ENCODE data around the gene FSD2.
A peak's percentile ranks its signal among the peaks of the same experiment; 100 is the strongest.

FSD2 gene

GRCh38 chr15:82804575-82804949 lies 1.3 kb downstream of the FSD2 start:
- no peaks in the 10 kb centered on the region for H3K36me3 ChIP-seq (ENCODE audit: control insufficient read depth, insufficient read depth, low read length, severe bottlenecking)
- no peak for DNase-seq (ENCODE audit: low read depth)
- no peak overlapping the region for H3K9ac ChIP-seq (ENCODE audit: low read length)
- H3K4me1 ChIP-seq (ENCODE audit: control insufficient read depth, insufficient read depth, low read length), result peaks cover 7% of the 10 kb centered on the region
- peaks cover 18% of the 10 kb centered on the region for H3K27me3 ChIP-seq (replicated peaks; ENCODE audit: control insufficient read depth, insufficient read depth, low read length)
- H3K9me3 ChIP-seq (ENCODE audit: control insufficient read depth, low read length), result no peaks in the 10 kb centered on the region
- H3K4me3 ChIP-seq (ENCODE audit: low read length), result no peak overlapping the region

DNA sequence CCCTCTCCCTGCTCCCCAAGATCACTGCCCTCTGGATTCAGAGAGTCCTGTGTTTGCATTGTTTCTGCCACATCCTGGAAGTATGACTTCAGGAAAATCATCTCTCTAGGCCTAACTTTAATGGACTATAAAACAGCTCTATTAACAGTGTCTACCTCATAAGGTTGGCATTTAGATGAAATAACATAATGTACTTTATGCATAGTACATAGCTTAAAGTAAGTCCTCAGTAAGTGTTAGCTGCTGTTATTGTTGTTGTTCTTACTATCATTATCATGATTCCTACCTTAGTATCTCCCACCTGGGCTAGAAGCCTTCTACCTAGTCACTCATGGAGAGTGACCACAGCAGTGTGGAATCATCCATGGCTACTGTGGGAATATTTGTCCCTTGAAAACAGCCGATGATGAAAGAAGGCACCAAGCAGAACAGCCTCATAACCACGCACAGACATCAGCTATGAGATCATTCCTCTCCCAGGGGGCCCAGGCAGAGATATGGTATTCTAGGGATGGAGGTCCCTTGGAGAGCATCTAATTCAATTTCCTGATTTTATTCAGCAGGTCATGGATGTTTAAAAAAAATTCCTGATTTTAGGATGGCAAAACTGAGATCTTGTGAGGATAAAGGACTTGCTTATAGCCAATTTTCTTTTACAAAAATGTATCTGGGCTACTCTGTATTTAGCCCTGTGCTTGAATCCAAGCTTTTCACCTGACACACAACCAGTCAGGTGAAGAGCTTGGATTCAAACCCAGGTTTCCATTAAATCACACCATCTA lies 1.9 kb downstream of the FSD2 start:
- Histone ChIP-seq H3K9me3 (ENCODE audit: control insufficient read depth, low read length) (no peaks in the 10 kb centered on the region), H3K4me3 (ENCODE audit: low read length) (no peak overlapping the region), H3K36me3 (ENCODE audit: control insufficient read depth, insufficient read depth, low read length, severe bottlenecking) (no peaks in the 10 kb centered on the region), H3K4me1 (ENCODE audit: control insufficient read depth, insufficient read depth, low read length) (peaks cover 5% of the 10 kb centered on the region), H3K9ac (ENCODE audit: low read length) (no peak overlapping the region), H3K27me3 (replicated peaks; ENCODE audit: control insufficient read depth, insufficient read depth, low read length) (peaks cover 20% of the 10 kb centered on the region)
- peak; percentile 16 for DNase-seq (ENCODE audit: low read depth)

DNA sequence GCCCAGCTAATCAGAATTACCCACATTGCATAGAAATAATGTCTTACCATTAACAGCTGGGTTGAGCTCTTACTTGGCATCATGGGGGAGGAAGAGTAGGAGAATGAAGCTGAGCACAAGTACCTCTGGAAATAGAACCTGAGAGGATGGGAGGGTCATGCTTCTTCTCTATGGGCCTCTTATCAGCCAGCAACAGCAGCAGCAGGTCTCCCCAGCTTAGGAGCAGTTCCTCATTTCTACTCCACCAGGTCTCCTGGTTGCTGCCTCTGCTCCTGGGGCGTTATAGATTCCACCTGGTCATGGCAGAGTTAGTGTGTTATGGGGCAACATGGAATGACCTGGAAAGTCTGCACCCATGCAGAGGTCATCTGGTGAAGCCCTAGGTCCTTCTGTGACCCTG lies 3.4 kb downstream of the FSD2 start:
- no peaks in the 10 kb centered on the region for H3K4me1 ChIP-seq (ENCODE audit: control insufficient read depth, insufficient read depth, low read length)
- H3K9ac ChIP-seq (ENCODE audit: low read length), result no peak overlapping the region
- no peaks in the 10 kb centered on the region for H3K36me3 ChIP-seq (ENCODE audit: control insufficient read depth, insufficient read depth, low read length, severe bottlenecking)
- no peak overlapping the region for H3K4me3 ChIP-seq (ENCODE audit: low read length)
- no peak for DNase-seq (ENCODE audit: low read depth)
- peaks cover 20% of the 10 kb centered on the region for H3K27me3 ChIP-seq (replicated peaks; ENCODE audit: control insufficient read depth, insufficient read depth, low read length)
- no peaks in the 10 kb centered on the region for H3K9me3 ChIP-seq (ENCODE audit: control insufficient read depth, low read length)

GRCh38 chr15:82799183-82799841 lies 6.6 kb downstream of the FSD2 start:
- no peaks in the 10 kb centered on the region for H3K9me3 ChIP-seq (ENCODE audit: control insufficient read depth, low read length)
- H3K9ac ChIP-seq (ENCODE audit: low read length), result no peak overlapping the region
- H3K36me3 ChIP-seq (ENCODE audit: control insufficient read depth, insufficient read depth, low read length, severe bottlenecking), result no peaks in the 10 kb centered on the region
- no peak overlapping the region for H3K4me3 ChIP-seq (ENCODE audit: low read length)
- peaks cover 20% of the 10 kb centered on the region for H3K27me3 ChIP-seq (replicated peaks; ENCODE audit: control insufficient read depth, insufficient read depth, low read length)
- H3K4me1 ChIP-seq (ENCODE audit: control insufficient read depth, insufficient read depth, low read length), result no peaks in the 10 kb centered on the region
- no peak for DNase-seq (ENCODE audit: low read depth)

DNA sequence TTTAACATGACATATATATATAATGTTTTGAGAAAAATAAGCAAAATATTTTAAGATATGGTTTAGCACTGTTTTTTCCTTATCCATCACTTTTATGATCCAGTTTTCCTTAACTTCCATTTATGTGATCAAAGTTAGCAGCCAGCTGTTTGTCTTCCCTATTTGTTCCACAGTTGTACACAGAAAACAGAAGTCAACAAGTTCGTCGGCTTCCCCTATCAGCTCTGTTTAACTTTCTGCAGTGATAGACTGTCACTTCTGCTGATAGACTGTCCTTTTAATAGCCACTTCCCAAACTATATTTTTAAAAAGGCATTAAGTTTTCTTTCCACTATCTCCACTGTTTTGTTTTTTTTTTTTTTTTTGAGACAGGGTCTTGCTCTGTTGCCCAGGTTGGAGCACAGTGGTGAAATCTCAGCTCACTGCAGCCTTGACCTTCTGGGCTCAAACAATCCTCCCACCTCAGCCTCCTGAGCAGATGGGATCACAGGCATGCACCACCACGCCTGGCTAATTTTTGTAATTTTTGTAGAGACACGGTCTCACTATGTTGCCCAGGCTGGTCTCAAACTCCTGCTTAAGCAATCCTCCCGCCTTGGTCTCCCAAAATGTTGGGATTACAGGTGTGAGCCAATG lies 7.2 kb downstream of the FSD2 start:
- H3K4me1 ChIP-seq (ENCODE audit: control insufficient read depth, insufficient read depth, low read length), result no peaks in the 10 kb centered on the region
- H3K4me3 ChIP-seq (ENCODE audit: low read length), result no peak overlapping the region
- no peak for DNase-seq (ENCODE audit: low read depth)
- no peak overlapping the region for H3K9ac ChIP-seq (ENCODE audit: low read length)
- peaks cover 4% of the 10 kb centered on the region for H3K9me3 ChIP-seq (ENCODE audit: control insufficient read depth, low read length)
- no peaks in the 10 kb centered on the region for H3K36me3 ChIP-seq (ENCODE audit: control insufficient read depth, insufficient read depth, low read length, severe bottlenecking)
- H3K27me3 ChIP-seq (replicated peaks; ENCODE audit: control insufficient read depth, insufficient read depth, low read length), result peaks cover 20% of the 10 kb centered on the region

GRCh38 chr15:82798104-82798503 lies 7.8 kb downstream of the FSD2 start:
- no peaks in the 10 kb centered on the region for H3K4me1 ChIP-seq (ENCODE audit: control insufficient read depth, insufficient read depth, low read length)
- H3K4me3 ChIP-seq (ENCODE audit: low read length), result no peak overlapping the region
- no peak overlapping the region for H3K9ac ChIP-seq (ENCODE audit: low read length)
- H3K27me3 ChIP-seq (replicated peaks; ENCODE audit: control insufficient read depth, insufficient read depth, low read length), result peaks cover 20% of the 10 kb centered on the region
- no peak for DNase-seq (ENCODE audit: low read depth)
- peaks cover 5% of the 10 kb centered on the region for H3K9me3 ChIP-seq (ENCODE audit: control insufficient read depth, low read length)
- H3K36me3 ChIP-seq (ENCODE audit: control insufficient read depth, insufficient read depth, low read length, severe bottlenecking), result no peaks in the 10 kb centered on the region

GRCh38 chr15:82793737-82794136 lies 12.1 kb downstream of the FSD2 start:
- no peak overlapping the region for H3K9ac ChIP-seq (ENCODE audit: low read length)
- DNase-seq (ENCODE audit: low read depth), result no peak
- no peaks in the 10 kb centered on the region for H3K4me1 ChIP-seq (ENCODE audit: control insufficient read depth, insufficient read depth, low read length)
- no peak overlapping the region for H3K4me3 ChIP-seq (ENCODE audit: low read length)
- H3K36me3 ChIP-seq (ENCODE audit: control insufficient read depth, insufficient read depth, low read length, severe bottlenecking), result no peaks in the 10 kb centered on the region
- peaks cover 5% of the 10 kb centered on the region for H3K9me3 ChIP-seq (ENCODE audit: control insufficient read depth, low read length)
- H3K27me3 ChIP-seq (replicated peaks; ENCODE audit: control insufficient read depth, insufficient read depth, low read length), result no peaks in the 10 kb centered on the region

DNA sequence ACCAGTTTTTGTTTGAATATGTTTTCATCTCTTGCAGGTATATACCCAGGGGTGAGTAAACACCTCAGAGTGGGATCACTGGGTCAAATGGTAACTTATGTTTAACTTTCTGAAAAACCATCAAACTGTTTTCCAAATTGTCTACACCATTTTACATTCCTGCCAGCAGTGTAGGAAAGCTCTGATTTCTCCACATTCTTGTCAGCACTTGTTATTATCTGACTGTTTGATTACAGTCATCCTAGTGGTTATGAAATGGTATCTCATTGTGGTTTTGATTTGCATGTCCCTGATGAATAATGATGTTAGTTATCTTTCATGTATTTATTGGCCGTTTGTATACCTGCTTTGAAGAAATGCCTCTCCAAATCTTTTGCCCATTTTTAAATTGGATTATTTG lies 13.8 kb downstream of the FSD2 start:
- Histone ChIP-seq H3K27me3 (replicated peaks; ENCODE audit: control insufficient read depth, insufficient read depth, low read length) (no peaks in the 10 kb centered on the region), H3K4me3 (ENCODE audit: low read length) (no peak overlapping the region), H3K9me3 (ENCODE audit: control insufficient read depth, low read length) (peaks cover 5% of the 10 kb centered on the region), H3K36me3 (ENCODE audit: control insufficient read depth, insufficient read depth, low read length, severe bottlenecking) (no peaks in the 10 kb centered on the region), H3K4me1 (ENCODE audit: control insufficient read depth, insufficient read depth, low read length) (no peaks in the 10 kb centered on the region), H3K9ac (ENCODE audit: low read length) (no peak overlapping the region)
- DNase-seq (ENCODE audit: low read depth), result no peak

DNA sequence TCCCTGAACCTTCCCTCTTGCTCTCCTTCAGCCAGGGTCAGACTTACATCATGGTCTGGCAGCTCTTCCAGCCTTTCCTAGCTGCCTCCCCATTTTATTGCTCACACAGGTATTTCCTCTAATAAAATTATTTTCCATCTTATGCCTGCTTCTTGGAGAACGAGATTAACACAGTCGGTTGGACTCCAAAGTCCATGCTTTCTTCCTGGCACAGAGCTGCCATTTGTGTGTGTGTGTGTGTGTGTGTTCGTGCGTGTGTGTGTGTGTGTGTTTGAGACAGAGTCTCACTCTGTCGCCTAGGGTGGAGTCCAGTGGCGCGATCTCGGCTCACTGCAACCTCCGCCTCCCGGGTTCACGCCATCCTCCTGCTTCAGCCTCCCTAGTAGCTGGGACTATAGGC lies 15.5 kb downstream of the FSD2 start:
- H3K4me1 ChIP-seq (ENCODE audit: control insufficient read depth, insufficient read depth, low read length), result no peaks in the 10 kb centered on the region
- no peaks in the 10 kb centered on the region for H3K36me3 ChIP-seq (ENCODE audit: control insufficient read depth, insufficient read depth, low read length, severe bottlenecking)
- no peak for DNase-seq (ENCODE audit: low read depth)
- peaks cover 5% of the 10 kb centered on the region for H3K9me3 ChIP-seq (ENCODE audit: control insufficient read depth, low read length)
- no peak overlapping the region for H3K4me3 ChIP-seq (ENCODE audit: low read length)
- H3K27me3 ChIP-seq (replicated peaks; ENCODE audit: control insufficient read depth, insufficient read depth, low read length), result no peaks in the 10 kb centered on the region
- H3K9ac ChIP-seq (ENCODE audit: low read length), result no peak overlapping the region

DNA sequence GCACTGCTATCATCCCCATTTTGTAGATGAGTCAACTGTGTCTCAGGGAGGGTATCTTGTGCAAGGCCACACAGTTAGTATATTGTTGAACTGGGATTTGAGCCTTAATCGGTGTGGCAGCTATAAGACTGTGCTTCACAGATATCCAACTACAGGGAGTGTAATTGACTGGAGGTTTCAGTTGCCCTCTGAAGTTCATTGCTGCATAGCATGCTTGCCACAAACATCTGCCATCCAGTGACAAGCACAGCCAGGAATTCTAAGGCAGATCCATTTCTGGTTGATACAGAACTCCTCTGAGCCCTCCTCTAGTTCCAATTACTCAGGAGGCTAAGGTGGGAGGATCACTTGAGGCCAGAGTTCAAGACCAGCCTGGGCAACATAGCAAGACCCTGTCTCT lies 16.4 kb downstream of the FSD2 start:
- H3K4me3 ChIP-seq (ENCODE audit: low read length), result no peak overlapping the region
- no peaks in the 10 kb centered on the region for H3K36me3 ChIP-seq (ENCODE audit: control insufficient read depth, insufficient read depth, low read length, severe bottlenecking)
- H3K9me3 ChIP-seq (ENCODE audit: control insufficient read depth, low read length), result peaks cover 5% of the 10 kb centered on the region
- no peak overlapping the region for H3K9ac ChIP-seq (ENCODE audit: low read length)
- peak; percentile 18 for DNase-seq (ENCODE audit: low read depth)
- no peaks in the 10 kb centered on the region for H3K4me1 ChIP-seq (ENCODE audit: control insufficient read depth, insufficient read depth, low read length)
- H3K27me3 ChIP-seq (replicated peaks; ENCODE audit: control insufficient read depth, insufficient read depth, low read length), result no peaks in the 10 kb centered on the region

GRCh38 chr15:82788496-82788895 lies 17.4 kb downstream of the FSD2 start:
- no peaks in the 10 kb centered on the region for H3K9me3 ChIP-seq (ENCODE audit: control insufficient read depth, low read length)
- H3K27me3 ChIP-seq (replicated peaks; ENCODE audit: control insufficient read depth, insufficient read depth, low read length), result no peaks in the 10 kb centered on the region
- no peak overlapping the region for H3K4me3 ChIP-seq (ENCODE audit: low read length)
- DNase-seq (ENCODE audit: low read depth), result no peak
- H3K9ac ChIP-seq (ENCODE audit: low read length), result no peak overlapping the region
- H3K36me3 ChIP-seq (ENCODE audit: control insufficient read depth, insufficient read depth, low read length, severe bottlenecking), result no peaks in the 10 kb centered on the region
- H3K4me1 ChIP-seq (ENCODE audit: control insufficient read depth, insufficient read depth, low read length), result no peaks in the 10 kb centered on the region

Measured in adipocyte (in vitro differentiated cells).